GM19395 (cell line): Measurements from ENCODE around the gene ELL.

Source experiments
- ATAC-seq: cut with Tn5 transposase; IDR thresholded peaks from one replicate; pipeline ENCODE4 v1.9.1; 2021; ENCODE audit warnings: mild to moderate bottlenecking, moderate library complexity; ENCODE audit not compliant: unreplicated experiment

The ELL gene

GRCh38 chr19:18506101-18506930 lies 15.6 kb downstream of the ELL start:
- ATAC-seq, result no peak

DNA sequence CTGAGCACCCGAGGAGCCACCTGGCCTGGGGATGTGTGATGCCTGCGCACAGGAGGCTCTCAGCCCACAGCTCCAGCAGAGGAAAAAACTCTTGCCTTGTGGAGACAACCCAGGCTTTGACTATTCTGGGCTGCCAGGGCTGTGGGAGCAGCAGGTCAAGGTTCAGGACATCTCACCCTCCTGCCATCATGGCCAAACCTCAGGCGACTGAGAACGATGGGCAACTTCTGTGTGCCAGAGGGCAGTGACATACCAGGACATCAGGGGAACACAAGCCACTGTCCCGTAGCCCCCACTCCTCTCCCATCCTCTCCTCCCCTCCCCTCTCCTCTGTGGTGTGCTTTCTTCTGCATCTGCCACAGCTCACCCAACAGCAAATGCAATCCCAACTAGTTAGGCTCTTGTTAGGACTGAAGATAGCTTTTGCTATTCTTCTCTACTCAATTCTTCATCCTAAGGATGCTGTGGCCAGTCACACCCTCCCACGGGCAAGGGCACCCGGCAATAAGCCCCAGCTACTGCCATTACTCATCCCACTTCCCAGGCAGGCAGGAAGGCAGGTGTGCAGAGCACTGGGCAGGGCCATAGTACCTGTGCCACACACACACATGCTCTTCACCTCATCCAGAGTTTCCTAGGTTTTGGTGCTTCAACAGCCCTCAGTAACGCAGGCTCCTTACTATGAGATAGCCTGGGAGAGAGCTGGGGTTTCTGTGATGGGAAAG lies 16.8 kb downstream of the ELL start:
- ATAC-seq, result no peak

- ATAC-seq, result no peak
Observed at GRCh38 chr19:18503971-18504885, 17.6 kb downstream of the ELL start.

GRCh38 chr19:18503337-18503970 lies 18.4 kb downstream of the ELL start:
- no peak for ATAC-seq

DNA sequence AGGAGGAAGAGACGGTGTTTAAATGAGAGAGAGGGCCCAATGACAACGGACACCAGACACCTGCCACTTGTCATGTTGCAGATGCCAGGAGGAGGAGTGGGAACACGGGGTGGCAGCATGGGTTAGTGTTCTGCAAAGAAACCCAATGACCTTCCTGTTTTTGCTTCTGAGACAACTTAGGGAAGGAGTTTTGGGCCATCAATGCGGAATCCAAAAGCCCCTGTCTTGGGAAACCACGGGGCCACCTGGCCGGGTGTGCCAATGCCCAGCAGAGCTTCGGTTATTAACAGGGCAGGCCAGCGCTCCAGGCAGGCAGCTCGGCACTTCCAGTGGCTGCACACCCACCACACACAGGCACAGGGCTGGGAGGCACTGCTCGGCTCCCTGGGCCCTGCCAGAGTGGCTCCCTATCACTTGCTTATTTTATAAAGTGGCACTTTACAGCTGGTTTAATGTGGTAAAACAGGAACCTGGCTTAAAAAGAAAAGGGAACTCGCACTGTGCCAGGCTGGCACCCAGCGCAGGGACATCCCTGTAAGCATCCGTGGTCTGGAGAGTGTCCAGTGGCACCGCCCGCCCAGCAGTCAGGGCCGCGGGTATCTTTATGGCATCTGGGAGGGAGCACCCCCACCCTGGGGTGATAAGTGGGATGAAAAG lies 19.1 kb downstream of the ELL start:
- ATAC-seq, result no peak

GRCh38 chr19:18502246-18502637 lies 19.6 kb downstream of the ELL start:
- no peak for ATAC-seq

DNA sequence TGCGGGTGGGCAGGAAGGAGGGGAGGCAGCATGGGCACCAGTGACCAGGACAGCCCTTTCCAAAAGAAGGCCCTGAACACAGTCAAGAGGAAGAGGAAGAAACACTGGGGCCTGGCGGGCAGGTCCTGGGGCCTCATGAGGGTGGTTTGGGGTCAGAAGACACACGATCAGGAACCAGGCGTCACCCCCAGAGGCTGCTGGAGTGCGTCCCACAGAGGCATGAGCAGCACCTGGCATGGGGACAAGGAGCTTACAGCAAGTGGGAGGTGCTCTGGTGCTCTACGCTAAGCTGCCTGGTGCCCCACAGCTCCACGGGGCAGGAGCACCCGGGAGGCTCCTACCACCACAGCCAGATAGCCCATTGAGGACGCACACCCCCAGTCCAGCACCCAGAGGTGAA lies 20.0 kb downstream of the ELL start:
- ATAC-seq, result no peak

- no peak for ATAC-seq
Observed at GRCh38 chr19:18501351-18501750, 20.5 kb downstream of the ELL start.

DNA sequence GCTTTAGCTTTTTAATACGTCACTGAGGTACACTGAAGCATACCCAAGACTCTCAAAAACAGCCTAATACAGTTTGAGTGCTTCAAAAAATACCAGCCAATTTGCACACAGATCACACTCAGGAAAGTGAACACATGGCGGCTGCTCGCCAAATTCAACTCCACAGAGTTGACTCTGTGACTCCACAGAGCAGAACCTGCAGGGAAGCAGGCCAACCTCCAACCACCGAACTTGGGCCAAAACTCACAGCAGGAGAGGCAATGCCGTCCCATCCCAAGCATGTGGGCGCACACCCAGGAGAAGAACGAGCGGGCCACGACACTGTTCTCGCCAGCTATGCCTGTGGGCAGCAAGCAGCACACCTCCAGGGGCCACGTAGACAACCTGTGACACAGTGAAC lies 21.1 kb downstream of the ELL start:
- no peak for ATAC-seq

DNA sequence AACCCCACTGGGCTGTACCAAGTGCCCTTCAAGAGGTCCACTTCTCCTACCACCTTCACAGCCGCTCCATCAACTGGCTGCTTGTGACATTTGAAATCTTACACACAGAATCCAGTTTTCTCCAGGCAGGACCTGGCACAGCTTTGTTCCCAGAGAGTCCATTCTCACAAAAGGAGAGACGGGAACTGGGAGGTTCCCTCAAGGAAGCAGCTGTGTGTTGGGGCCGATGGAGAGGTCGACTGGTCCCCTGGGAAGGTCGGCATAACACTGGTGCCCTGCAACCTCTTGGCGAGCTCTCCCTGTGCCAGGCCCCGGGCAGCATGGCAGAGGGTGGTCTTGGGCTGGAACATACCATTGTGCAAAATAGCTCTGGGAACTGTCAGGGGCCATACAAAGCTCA lies 21.5 kb downstream of the ELL start:
- ATAC-seq, result no peak

DNA sequence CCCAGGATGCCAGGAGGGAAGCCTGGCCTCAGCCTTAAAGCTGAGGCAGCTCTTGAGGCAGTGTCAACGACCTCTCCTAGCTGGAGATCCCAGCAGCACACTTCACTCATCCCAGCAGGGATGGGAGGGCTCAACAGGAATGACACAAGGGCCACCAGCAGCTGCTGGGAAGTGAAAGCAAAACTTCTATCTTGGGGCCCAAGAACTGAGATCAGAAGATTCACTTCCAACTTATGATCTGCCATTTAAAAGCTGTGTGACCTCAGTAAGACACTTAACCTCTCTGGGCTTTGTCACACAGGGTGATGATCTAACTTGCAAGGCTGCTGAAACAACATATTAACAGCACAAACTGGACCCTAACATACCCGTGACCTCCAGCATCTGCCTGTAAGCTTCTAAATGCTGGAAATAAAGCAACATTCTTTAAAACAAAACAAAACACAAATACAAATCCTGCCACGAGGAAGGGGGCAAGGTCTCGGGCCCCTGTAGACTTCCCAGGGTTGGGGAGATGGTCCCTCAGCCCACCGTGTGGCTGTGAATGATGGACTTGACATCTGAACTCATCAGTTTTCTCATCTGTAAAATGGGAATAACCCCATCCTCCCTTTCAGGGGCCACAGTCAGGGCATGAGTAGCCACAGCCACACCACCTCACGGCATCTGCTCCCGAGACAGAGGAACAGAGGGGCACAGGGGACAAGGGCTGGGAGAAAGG lies 22.7 kb downstream of the ELL start:
- ATAC-seq, result no peak

DNA sequence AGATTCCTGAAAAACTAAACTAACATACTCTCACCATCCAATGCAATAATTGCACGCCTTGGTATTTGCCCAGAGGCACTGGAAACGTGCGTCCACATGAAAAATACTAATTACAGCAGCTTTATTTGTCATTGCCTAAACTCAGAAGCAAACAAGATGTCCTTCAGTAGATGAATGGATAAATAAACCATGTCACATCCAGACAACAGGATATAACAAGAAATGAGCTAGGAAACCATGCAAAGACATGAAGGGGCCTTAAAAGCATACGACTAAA lies 25.0 kb downstream of the ELL start:
- no peak for ATAC-seq

GRCh38 chr19:18496167-18496979 lies 25.5 kb downstream of the ELL start:
- ATAC-seq, result no peak

DNA sequence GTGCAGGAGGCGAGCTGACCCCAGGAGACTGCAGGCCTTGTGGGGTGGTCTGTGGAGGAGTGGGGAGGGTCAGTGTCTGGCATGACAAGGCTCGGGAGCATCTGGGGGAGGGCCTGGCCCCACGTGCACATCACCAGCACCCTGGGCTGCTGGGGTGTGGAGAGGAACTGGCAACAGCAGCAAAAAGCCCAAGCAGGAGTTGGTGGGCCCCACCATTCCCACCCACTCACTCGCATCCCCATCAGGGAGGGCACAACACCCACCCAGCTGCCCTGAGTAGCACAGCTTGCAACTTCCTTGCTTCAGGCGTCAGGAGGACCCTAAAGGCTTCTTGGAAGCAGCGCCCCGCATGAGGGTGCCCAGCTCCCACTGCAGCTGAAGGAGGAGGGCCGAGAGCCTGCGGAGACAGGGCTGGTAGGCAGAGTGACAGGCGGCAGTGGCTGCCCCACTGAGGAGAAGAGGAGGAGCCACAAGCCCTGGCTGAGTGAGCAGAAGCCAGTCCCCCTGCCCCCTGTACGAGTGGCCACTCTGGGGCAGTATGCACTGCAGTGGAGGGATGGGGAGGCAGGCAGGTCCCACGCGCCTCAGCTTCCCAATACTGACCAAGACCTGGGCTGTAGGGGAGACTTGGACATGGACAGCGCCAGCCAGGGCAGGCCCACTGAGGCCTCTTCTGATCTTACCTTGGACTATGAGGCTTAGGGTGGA lies 26.5 kb downstream of the ELL start:
- ATAC-seq, result no peak

DNA sequence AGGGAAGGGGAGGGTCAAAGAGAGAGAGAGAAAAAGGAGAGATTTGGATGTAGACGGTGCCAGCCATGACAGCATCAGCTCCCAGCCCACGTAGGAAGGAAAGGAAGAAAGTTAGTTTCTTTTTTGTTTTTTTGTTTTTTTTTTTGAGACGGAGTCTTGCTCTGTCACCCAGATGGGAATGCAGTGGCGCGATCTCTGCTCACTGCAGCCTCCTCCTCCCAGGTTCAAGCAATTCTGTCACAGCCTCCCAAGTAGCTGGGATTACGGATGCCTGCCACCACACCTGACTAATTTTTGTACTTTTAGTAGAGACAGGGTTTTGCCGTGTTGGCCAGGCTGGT lies 27.6 kb downstream of the ELL start:
- no peak for ATAC-seq

GRCh38 chr19:18493440-18494266 lies 28.2 kb downstream of the ELL start:
- ATAC-seq, result no peak

GRCh38 chr19:18491995-18492953 lies 29.6 kb downstream of the ELL start:
- ATAC-seq, result no peak
